Measurements from ENCODE around the gene NBEA.
"Not testable (repeated sequence)": the region's sequence is repeated elsewhere in the genome, so short reads cannot be mapped to it uniquely, and the experiment has no call there.

Gene NBEA

DNA sequence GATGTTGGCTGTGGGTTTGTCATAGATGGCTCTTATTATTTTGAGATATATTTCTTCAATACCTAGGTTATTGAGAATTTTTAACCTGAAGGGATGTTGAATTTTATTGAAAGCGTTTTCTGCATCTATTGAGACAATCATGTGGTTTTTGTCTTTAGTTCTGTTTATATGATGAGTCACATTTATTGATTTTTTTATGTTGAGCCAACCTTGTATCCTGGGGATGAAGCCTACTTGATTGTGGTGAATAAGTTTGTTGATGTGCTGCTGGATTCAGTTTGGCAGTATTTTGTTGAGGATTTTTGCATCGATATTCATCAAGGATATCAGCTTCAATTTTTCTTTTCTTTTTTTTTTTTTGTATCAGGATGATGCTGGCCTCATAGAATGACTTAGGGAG is 29.4 kb downstream of the NBEA start:
- no peak for DNase-seq (ENCODE audit: low read depth in 1 of 2, low spot score in 1 of 2)
- Histone ChIP-seq H3K27ac (replicated peaks) (no peak overlapping the region), H3K27me3 (ENCODE audit: insufficient read depth, poor library complexity, severe bottlenecking) (no peaks in the 10 kb centered on the region), H3K4me3 (replicated peaks; ENCODE audit: insufficient read depth, low read length) (no peak overlapping the region)
- no peak for TF ChIP-seq SPI1 (IDR thresholded peaks at IDR 0.05; ENCODE audit: borderline replicate concordance, low read depth)
- no peak for TF ChIP-seq GABPA (IDR thresholded peaks at IDR 0.05; ENCODE audit: low read depth)
- TF ChIP-seq CTCF (IDR thresholded peaks at IDR 0.05; ENCODE audit: insufficient read depth, low read length) = no peak
- no peak for TF ChIP-seq POLR2AphosphoS5 (IDR thresholded peaks at IDR 0.05; ENCODE audit: low read depth)
- TF ChIP-seq, protein P1, sequence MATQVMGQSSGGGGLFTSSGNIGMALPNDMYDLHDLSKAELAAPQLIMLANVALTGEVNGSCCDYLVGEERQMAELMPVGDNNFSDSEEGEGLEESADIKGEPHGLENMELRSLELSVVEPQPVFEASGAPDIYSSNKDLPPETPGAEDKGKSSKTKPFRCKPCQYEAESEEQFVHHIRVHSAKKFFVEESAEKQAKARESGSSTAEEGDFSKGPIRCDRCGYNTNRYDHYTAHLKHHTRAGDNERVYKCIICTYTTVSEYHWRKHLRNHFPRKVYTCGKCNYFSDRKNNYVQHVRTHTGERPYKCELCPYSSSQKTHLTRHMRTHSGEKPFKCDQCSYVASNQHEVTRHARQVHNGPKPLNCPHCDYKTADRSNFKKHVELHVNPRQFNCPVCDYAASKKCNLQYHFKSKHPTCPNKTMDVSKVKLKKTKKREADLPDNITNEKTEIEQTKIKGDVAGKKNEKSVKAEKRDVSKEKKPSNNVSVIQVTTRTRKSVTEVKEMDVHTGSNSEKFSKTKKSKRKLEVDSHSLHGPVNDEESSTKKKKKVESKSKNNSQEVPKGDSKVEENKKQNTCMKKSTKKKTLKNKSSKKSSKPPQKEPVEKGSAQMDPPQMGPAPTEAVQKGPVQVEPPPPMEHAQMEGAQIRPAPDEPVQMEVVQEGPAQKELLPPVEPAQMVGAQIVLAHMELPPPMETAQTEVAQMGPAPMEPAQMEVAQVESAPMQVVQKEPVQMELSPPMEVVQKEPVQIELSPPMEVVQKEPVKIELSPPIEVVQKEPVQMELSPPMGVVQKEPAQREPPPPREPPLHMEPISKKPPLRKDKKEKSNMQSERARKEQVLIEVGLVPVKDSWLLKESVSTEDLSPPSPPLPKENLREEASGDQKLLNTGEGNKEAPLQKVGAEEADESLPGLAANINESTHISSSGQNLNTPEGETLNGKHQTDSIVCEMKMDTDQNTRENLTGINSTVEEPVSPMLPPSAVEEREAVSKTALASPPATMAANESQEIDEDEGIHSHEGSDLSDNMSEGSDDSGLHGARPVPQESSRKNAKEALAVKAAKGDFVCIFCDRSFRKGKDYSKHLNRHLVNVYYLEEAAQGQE (IDR thresholded peaks at IDR 0.05; ENCODE audit: insufficient replicate concordance, low read depth) = no peak

- H3K27ac ChIP-seq (replicated peaks); H3K4me3 ChIP-seq (replicated peaks; ENCODE audit: insufficient read depth, low read length); DNase-seq (ENCODE audit: low read depth in 1 of 2, low spot score in 1 of 2); H3K27me3 ChIP-seq (ENCODE audit: insufficient read depth, poor library complexity, severe bottlenecking): not testable (repeated sequence)
These were observed 43.1 kb downstream of the NBEA start for GRCh38 chr13:34985199-34985598.

DNA sequence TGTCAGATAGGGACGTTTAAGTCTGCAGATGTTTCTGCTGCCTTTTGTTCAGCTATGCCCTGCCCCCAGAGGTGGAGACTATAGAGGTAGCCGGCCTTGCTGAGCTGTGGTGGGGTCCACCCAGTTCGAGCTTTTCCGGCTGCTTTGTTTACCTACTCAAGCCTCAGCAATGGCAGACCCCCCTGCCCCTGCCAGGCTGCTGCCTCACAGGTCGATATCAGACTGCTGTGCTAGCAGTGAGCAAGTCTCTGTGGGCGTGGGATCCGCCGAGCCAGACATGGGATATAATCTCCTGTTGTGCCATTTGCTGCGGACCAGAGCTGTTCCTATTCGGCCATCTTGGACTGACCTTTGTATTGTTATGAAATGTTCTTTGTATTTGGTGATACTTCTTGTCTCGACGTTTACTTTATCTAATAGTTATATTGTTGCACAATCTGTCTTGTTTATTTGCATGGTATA is 46.3 kb downstream of the NBEA start:
- TF ChIP-seq, protein P1 (IDR thresholded peaks at IDR 0.05; ENCODE audit: insufficient replicate concordance, low read depth) = no peak
- TF ChIP-seq GABPA (IDR thresholded peaks at IDR 0.05; ENCODE audit: low read depth) (no peak), POLR2AphosphoS5 (IDR thresholded peaks at IDR 0.05; ENCODE audit: low read depth) (no peak)
- DNase-seq (ENCODE audit: low read depth in 1 of 2, low spot score in 1 of 2) = no peak
- H3K27me3 ChIP-seq (ENCODE audit: insufficient read depth, poor library complexity, severe bottlenecking) = no peaks in the 10 kb centered on the region
- no peak overlapping the region for H3K4me3 ChIP-seq (replicated peaks; ENCODE audit: insufficient read depth, low read length)
- no peak overlapping the region for H3K27ac ChIP-seq (replicated peaks)

DNA sequence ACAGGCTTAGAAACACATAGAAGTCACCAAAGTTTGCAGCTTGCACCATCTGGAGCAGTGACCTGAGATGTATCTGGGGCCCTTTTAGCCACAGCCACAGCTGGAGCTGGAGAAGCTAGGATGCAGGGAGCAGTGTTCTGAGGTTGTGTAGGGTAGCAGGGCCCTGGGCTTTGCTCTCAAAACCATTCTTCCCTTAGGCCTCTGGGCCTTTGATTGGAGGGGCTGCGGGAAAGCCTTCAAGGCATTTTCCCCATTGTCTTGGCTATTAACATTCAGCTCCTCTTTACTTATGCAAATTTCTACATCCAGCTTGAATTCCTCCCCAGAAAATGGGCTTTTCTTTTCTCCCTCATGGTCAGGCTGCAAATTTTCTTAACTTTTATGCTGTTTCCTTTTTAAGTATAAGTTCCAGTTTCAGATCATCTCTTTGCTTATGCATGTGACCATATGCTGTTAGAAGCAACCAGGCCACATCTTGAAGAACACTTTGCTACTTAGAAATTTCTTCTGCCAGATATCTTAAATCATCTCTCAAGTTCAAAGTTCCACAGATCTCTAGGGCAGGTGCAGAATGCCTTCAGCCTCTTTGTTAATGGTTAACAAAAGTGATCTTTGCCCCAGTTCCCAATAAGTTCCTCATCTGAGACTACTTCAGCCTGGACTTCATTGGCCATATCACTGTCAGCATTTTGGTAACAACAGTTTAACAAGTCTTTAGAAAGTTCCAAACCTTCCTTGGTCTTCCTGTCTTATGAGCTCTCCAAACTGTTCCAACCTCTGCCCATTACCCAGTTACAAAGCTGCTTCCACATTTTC is 48.5 kb downstream of the NBEA start:
- DNase-seq (ENCODE audit: low read depth in 1 of 2, low spot score in 1 of 2) = no peak
- no peaks in the 10 kb centered on the region for H3K27me3 ChIP-seq (ENCODE audit: insufficient read depth, poor library complexity, severe bottlenecking)
- TF ChIP-seq CTCF (IDR thresholded peaks at IDR 0.05; ENCODE audit: insufficient read depth, low read length) (no peak), GABPA (IDR thresholded peaks at IDR 0.05; ENCODE audit: low read depth) (no peak), SPI1 (IDR thresholded peaks at IDR 0.05; ENCODE audit: borderline replicate concordance, low read depth) (no peak), POLR2AphosphoS5 (IDR thresholded peaks at IDR 0.05; ENCODE audit: low read depth) (no peak)
- TF ChIP-seq, protein P1 (IDR thresholded peaks at IDR 0.05; ENCODE audit: insufficient replicate concordance, low read depth) = no peak
- H3K27ac ChIP-seq (replicated peaks) = no peak overlapping the region
- no peak overlapping the region for H3K4me3 ChIP-seq (replicated peaks; ENCODE audit: insufficient read depth, low read length)
